ENCODE results near the gene DUSP12. TPM values are rescaled to one million over a fixed set of nuclear protein-coding genes. Genes with fewer than 3 reads are reported as not detected.

DUSP12 gene
- total and polyA plus RNA-seq, 2 donors (not counting 3 experiments of a cell fraction or from before 2014, with no cell fraction given) = 26.8 to 31.6 TPM

- peaks cover 11% of the 10 kb centered on the region for H3K4me1 ChIP-seq (ENCODE audit: control insufficient read depth, extremely low read depth, insufficient read depth, low read length)
- H3K9me1 ChIP-seq (replicated peaks; ENCODE audit: control insufficient read depth, extremely low read depth, insufficient read depth, low read length) = no peaks in the 10 kb centered on the region
- no peak overlapping the region for H3K4me3 ChIP-seq (replicated peaks in 1 of 3; ENCODE audit: insufficient read depth in 1 of 3, low read depth in 1 of 3, low read length in 3 of 3)
- POLR2A ChIA-PET = no interaction called here
- CTCF ChIA-PET = interaction anchor here (1.7 to 4.3 kb wide), 2 partner anchors 9 to 251 kb away, joined by 3 to 32 read pairs; no protein-coding TSS in a partner anchor
- H2AFZ ChIP-seq (ENCODE audit: low read depth, low read length) = no peak overlapping the region
- H3K27ac ChIP-seq (ENCODE audit: insufficient read depth, low read depth, low read length) = no peak overlapping the region
- dilution Hi-C loops (cut with MboI; ENCODE audit: extremely low pct_ligation_motif_present, low sequenced_read_pairs) = no loop called here
- H3K9me3 ChIP-seq (replicated peaks; ENCODE audit: control insufficient read depth, insufficient read depth, low read length) = no peaks in the 10 kb centered on the region
- FAIRE-seq (no peak), DNase-seq (ENCODE audit: low read depth, low spot score) (no peak)
- H3K79me2 ChIP-seq (ENCODE audit: control insufficient read depth, insufficient read depth, low read length) = no peaks in the 10 kb centered on the region
- TF ChIP-seq FOS (IDR thresholded peaks at IDR 0.05; ENCODE audit: borderline replicate concordance, insufficient read depth, low read length) (no peak), MYC (IDR thresholded peaks at IDR 0.05; ENCODE audit: low read depth, low read length) (no peak), CTCF (IDR thresholded peaks at IDR 0.05; ENCODE audit: extremely low read depth in 1 of 2, insufficient read depth in 1 of 2, low read depth in 1 of 2, low read length in 2 of 2) (no peak), POLR2AphosphoS5 (IDR thresholded peaks at IDR 0.05; ENCODE audit: insufficient read depth, low read depth, low read length) (no peak), POLR2A (IDR thresholded peaks at IDR 0.05; ENCODE audit: low read depth, low read length) (no peak), EZH2 (IDR thresholded peaks at IDR 0.05; ENCODE audit: borderline replicate concordance, low read depth, low read length, severe bottlenecking) (no peak), GATA2 (IDR thresholded peaks at IDR 0.05; ENCODE audit: insufficient read depth, insufficient read length, low read depth, low read length) (no peak), JUN (IDR thresholded peaks at IDR 0.05; ENCODE audit: borderline replicate concordance, insufficient read depth, insufficient read length, low read depth) (no peak)
- TF ChIP-seq, protein P1, sequence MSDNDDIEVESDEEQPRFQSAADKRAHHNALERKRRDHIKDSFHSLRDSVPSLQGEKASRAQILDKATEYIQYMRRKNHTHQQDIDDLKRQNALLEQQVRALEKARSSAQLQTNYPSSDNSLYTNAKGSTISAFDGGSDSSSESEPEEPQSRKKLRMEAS (IDR thresholded peaks at IDR 0.05; ENCODE audit: insufficient read depth, insufficient read length) = no peak
- intact Hi-C loops (cut with micrococcal nuclease) = no loop called here
- no peaks in the 10 kb centered on the region for H4K20me1 ChIP-seq (replicated peaks; ENCODE audit: control insufficient read depth, extremely low read depth, insufficient read depth, low read length)
- H3K36me3 ChIP-seq (ENCODE audit: control insufficient read depth in 2 of 2, extremely low read depth in 1 of 2, insufficient read depth in 2 of 2, low read length in 2 of 2) = no peaks in the 10 kb centered on the region
- no TSS peak for BruUV-seq (replicated peaks)
- H3K4me2 ChIP-seq (ENCODE audit: insufficient read depth, low read length) = no peak overlapping the region
- no peak overlapping the region for H3K9ac ChIP-seq (replicated peaks; ENCODE audit: extremely low read depth, insufficient read depth, low read length)
- no peaks in the 10 kb centered on the region for H3K27me3 ChIP-seq (ENCODE audit: control insufficient read depth in 2 of 2, insufficient read depth in 2 of 2, low read length in 2 of 2)
These were observed 13.7 kb upstream of the DUSP12 start for GRCh38 chr1:161735837-161736236.

Data from endothelial cell of umbilical vein (primary cell).